Natural killer cell (primary cell): Measurements from ENCODE around the gene BRD9. TPM values are rescaled to one million over a fixed set of nuclear protein-coding genes. Genes with fewer than 3 reads are reported as not detected.

Experiments used
- total RNA-seq, 4 donors: library from RNA; stranded (reverse); fragments of 120-200 nt in 1 of 4; gene quantifications; one replicate each; pipeline versions ENCODE4 v1.2.3 to v1.2.4, GENCODE V29; 2013 to 2022

Gene BRD9
- total RNA-seq, 3 donors from 2014 or later (not counting 1 experiment from before 2014, with no cell fraction given), result 59.7 to 80.0 (median 76.0) TPM

Other genes with a start within 250 kb of the BRD9 start
- gene TPPP, start 199.4 kb downstream of the BRD9 start, total RNA-seq, result 1 to 10 TPM in 2 of 3 donors, under 1 TPM in 1; 0.24 to 1.3 (median 1.2) TPM
- 1 to 10 TPM in 2 of 3 donors, under 1 TPM in 1; 0.85 to 7.3 (median 2.2) TPM for gene ZDHHC11B, start 108.1 kb downstream of the BRD9 start, total RNA-seq
- 1 to 10 TPM; 2.2 to 7.0 (median 5.0) TPM for gene ZDHHC11, start 41.8 kb downstream of the BRD9 start, total RNA-seq
- gene TRIP13, start 83 bp upstream of the BRD9 start, total RNA-seq, result under 1 TPM; 0.45 to 0.57 (median 0.56) TPM
- not detected for gene NKD2, start 116.0 kb upstream of the BRD9 start, total RNA-seq
- 10 to 100 TPM; 53.2 to 92.5 (median 81.3) TPM for gene SLC12A7, start 219.3 kb upstream of the BRD9 start, total RNA-seq